ENCODE measurements around the gene SCP2. TPM values are rescaled to one million over a fixed set of nuclear protein-coding genes. Genes with fewer than 3 reads are reported as not detected.
"Not testable (repeated sequence)": the region's sequence is repeated elsewhere in the genome, so short reads cannot be mapped to it uniquely, and the experiment has no call there.

The SCP2 gene
- total RNA-seq, 2 donors from 2014 or later = 69.9 to 78.8 TPM

GRCh38 chr1:53006612-53007011 lies 79.5 kb downstream of the SCP2 start:
- not testable (repeated sequence) for H3K36me3 Mint-ChIP-seq; ATAC-seq; DNase-seq (ENCODE audit: low spot score in 2 of 2); H3K9me3 Mint-ChIP-seq; H3K27ac Mint-ChIP-seq

DNA sequence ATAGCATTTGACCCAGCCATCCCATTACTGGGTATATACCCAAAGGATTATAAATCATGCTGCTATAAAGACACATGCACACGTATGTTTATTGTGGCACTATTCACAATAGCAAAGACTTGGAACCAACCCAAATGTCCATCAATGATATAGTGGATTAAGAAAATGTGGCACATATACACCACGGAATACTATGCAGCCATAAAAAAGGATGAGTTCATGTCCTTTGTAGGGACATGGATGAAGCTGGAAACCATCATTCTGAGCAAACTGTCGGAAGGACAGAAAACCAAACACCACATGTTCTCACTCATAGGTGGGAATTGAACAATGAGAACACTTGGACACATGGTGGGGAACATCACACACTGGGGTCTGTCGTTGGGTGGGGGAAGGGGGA lies 83.2 kb downstream of the SCP2 start:
- not testable (repeated sequence) for H3K9me3 Mint-ChIP-seq

GRCh38 chr1:53011175-53011574 lies 84.1 kb downstream of the SCP2 start:
- no peak for ATAC-seq

More for the DNA sequence above, 83.2 kb downstream of the SCP2 start:
- not testable (repeated sequence) for H3K27ac Mint-ChIP-seq; H3K36me3 Mint-ChIP-seq; DNase-seq (ENCODE audit: low spot score in 2 of 2); ATAC-seq

GRCh38 chr1:53014791-53015507 lies 87.9 kb downstream of the SCP2 start:
- Mint-ChIP-seq H3K27ac (peak overlapping the region; percentile 18 to 68), H3K36me3 (peaks cover 0 to 12% of the 10 kb centered on the region in 2 donors), H3K9me3 (no peaks in the 10 kb centered on the region)
- ATAC-seq = peak; percentile 100
- peak; percentile 72 to 74 for DNase-seq (ENCODE audit: low spot score in 2 of 2)

More at GRCh38 chr1:53011175-53011574, 84.1 kb downstream of the SCP2 start:
- Mint-ChIP-seq H3K36me3 (peaks cover 0 to 6% of the 10 kb centered on the region in 2 donors), H3K27ac (no peak overlapping the region), H3K9me3 (peaks cover 3 to 5% of the 10 kb centered on the region in 2 donors)
- no peak for DNase-seq (ENCODE audit: low spot score in 2 of 2)

DNA sequence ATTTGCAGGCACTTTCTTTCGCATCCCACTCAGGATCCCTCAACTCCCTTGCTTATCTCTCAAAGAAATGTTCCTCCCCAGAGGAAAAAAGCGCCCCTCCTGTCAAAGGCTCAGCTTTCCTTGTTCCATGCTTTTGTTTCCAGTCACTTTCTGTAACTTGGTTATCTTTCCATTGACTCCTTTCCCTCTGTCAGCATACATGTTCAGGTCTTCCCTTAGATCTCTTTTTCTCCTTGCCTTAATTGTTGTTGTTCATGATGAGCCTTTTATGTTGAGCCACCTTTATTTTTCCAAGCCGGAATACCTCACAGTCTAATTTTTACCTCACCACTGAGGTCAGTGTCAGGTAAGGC lies 88.4 kb downstream of the SCP2 start:
- ATAC-seq (peak in 1 of 2 donors; percentile 6), DNase-seq (ENCODE audit: low spot score in 2 of 2) (no peak)
- peak overlapping the region; percentile 18 to 68 for H3K27ac Mint-ChIP-seq

DNA sequence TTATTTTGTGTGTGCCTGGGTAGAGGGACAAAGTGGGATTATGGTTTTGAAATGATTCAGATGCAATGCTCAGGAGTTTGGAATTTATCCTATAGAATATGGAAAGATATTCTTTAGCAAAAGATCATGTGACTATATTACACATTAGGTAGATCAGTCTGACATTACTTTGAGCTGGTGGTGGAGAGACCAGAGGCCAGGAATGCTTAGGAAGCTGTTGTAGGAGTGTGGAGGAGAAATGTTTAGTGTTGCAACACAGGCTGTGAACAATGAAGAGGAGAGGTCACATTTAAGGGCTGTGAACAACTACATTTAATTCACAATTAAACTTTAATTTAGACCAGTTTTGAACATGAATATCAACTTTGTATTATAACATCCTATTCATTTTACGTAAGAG lies 89.6 kb downstream of the SCP2 start:
- peak overlapping the region in 1 of 2 donors; percentile 68 for H3K27ac Mint-ChIP-seq
- DNase-seq (ENCODE audit: low spot score in 2 of 2) = no peak

More for the DNA sequence above, 88.4 kb downstream of the SCP2 start:
- H3K9me3 Mint-ChIP-seq = no peaks in the 10 kb centered on the region
- H3K36me3 Mint-ChIP-seq = peaks cover 0 to 12% of the 10 kb centered on the region in 2 donors

GRCh38 chr1:53020588-53020987 lies 93.5 kb downstream of the SCP2 start:
- peaks cover 0 to 8% of the 10 kb centered on the region in 2 donors for H3K36me3 Mint-ChIP-seq
- H3K27ac Mint-ChIP-seq = no peak overlapping the region
- ATAC-seq = no peak
- H3K9me3 Mint-ChIP-seq = no peaks in the 10 kb centered on the region
- no peak for DNase-seq (ENCODE audit: low spot score in 2 of 2)

More for the DNA sequence above, 89.6 kb downstream of the SCP2 start:
- Mint-ChIP-seq H3K9me3 (no peaks in the 10 kb centered on the region), H3K36me3 (peaks cover 0 to 12% of the 10 kb centered on the region in 2 donors)
- no peak for ATAC-seq

GRCh38 chr1:53022179-53022578 lies 95.1 kb downstream of the SCP2 start:
- Mint-ChIP-seq H3K27ac (no peak overlapping the region), H3K36me3 (no peaks in the 10 kb centered on the region), H3K9me3 (no peaks in the 10 kb centered on the region)
- ATAC-seq = no peak
- DNase-seq (ENCODE audit: low spot score in 2 of 2) = no peak

DNA sequence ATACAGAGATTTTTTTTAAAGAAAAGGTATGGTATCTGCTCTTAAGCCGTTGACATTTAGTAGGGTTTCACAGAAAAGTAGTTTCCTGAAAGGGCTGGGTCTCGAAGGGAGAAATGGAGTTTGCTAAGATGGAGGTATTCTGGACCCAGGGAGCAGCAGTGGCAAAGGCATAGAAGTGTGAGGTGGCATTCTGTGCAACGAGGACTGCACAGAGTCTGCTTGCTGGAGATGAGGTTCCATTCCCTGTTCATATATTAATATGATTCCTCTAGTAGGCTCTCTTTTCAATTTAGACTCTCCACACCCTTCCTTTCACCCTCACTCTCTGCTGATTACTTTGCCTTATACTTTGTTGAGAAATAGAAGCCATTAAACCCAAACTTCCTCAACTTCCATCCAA lies 96.5 kb downstream of the SCP2 start:
- Mint-ChIP-seq H3K9me3 (no peaks in the 10 kb centered on the region), H3K27ac (no peak overlapping the region), H3K36me3 (no peaks in the 10 kb centered on the region)
- no peak for DNase-seq (ENCODE audit: low spot score in 2 of 2)
- no peak for ATAC-seq

- Mint-ChIP-seq H3K9me3 (no peaks in the 10 kb centered on the region), H3K36me3 (no peaks in the 10 kb centered on the region), H3K27ac (no peak overlapping the region)
- DNase-seq (ENCODE audit: low spot score in 2 of 2) (no peak), ATAC-seq (peak; percentile 24 to 83)
Measured at GRCh38 chr1:53024117-53024516, 97.0 kb downstream of the SCP2 start.

GRCh38 chr1:53025034-53025768 lies 98.1 kb downstream of the SCP2 start:
- Mint-ChIP-seq H3K27ac (no peak overlapping the region), H3K9me3 (no peaks in the 10 kb centered on the region), H3K36me3 (no peaks in the 10 kb centered on the region)
- ATAC-seq = no peak
- DNase-seq (ENCODE audit: low spot score in 2 of 2) = no peak

- Mint-ChIP-seq H3K36me3 (no peaks in the 10 kb centered on the region), H3K27ac (no peak overlapping the region), H3K9me3 (no peaks in the 10 kb centered on the region)
- DNase-seq (ENCODE audit: low spot score in 2 of 2) (no peak), ATAC-seq (no peak)
Measured at GRCh38 chr1:53025769-53026112, 98.7 kb downstream of the SCP2 start.

DNA sequence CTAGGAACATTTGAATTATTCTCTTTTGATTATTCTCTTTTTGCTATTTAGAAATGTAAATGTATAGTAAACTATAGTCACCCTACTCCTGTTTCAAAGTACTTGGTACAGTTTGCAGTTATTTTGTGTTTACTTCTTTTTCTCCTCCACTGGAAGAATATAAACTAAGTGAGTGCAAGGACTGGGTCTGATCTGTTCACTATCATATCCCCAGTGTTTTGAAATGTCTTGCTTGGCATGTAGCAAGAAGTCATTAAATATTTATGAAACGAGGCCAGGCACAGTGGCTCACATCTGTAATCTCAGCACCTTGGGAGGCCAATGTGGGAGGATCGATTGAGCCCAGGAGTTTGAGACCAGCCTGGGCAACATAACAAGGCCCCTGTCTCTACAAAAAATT lies 99.2 kb downstream of the SCP2 start:
- DNase-seq (ENCODE audit: low spot score in 2 of 2) (no peak), ATAC-seq (no peak)
- Mint-ChIP-seq H3K27ac (no peak overlapping the region), H3K9me3 (no peaks in the 10 kb centered on the region), H3K36me3 (no peaks in the 10 kb centered on the region)

DNA sequence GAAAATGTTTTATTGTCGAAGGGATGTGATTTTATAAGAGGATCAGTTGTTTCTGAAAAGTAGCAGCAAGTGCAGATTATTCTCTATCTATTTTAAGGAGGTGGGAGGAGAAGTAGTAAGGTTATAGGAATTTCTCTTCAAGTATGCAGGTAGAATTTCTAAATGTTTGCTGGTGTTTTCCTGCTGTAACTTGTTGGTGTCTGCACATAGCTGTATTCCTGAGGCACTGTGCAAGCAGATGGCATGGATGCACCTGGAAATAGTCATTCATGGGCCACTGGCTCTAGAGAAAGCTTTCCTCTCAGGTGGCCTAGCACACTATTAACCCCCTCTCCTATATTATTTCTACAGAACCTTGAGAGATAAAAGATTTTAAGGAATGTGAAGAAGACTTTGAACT lies 104.7 kb downstream of the SCP2 start:
- Mint-ChIP-seq H3K36me3 (no peaks in the 10 kb centered on the region), H3K27ac (no peak overlapping the region), H3K9me3 (no peaks in the 10 kb centered on the region)
- DNase-seq (ENCODE audit: low spot score in 2 of 2) = no peak
- no peak for ATAC-seq

- DNase-seq (ENCODE audit: low spot score in 2 of 2) (no peak), ATAC-seq (no peak)
- H3K36me3 Mint-ChIP-seq = peaks cover 0 to 9% of the 10 kb centered on the region in 2 donors
- H3K27ac Mint-ChIP-seq = no peak overlapping the region
- no peaks in the 10 kb centered on the region for H3K9me3 Mint-ChIP-seq
Measured at GRCh38 chr1:53037159-53037558, 110.1 kb downstream of the SCP2 start.

DNA sequence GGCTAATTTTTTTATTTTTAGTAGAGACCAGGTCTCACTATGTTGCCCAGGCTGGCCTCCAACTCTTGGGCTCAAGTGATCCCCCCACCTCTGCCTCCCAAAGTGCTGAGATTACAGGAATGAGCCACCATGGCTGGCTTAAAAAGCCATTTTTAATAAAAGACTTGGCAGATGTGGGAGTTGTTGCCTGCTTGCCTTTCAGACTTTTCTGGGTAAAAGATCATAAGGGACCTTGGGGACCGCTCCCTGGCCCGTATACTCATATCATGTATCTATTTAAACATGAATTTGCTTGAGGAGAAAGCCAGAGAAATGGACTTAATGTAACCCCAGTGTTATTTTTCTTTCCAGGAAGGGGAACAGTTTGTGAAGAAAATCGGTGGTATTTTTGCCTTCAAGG lies 111.5 kb downstream of the SCP2 start:
- DNase-seq (ENCODE audit: low spot score in 2 of 2) (no peak), ATAC-seq (no peak)
- H3K27ac Mint-ChIP-seq = no peak overlapping the region
- peaks cover 0 to 9% of the 10 kb centered on the region in 2 donors for H3K36me3 Mint-ChIP-seq
- H3K9me3 Mint-ChIP-seq = no peaks in the 10 kb centered on the region

- H3K9me3 Mint-ChIP-seq = no peaks in the 10 kb centered on the region
- no peak overlapping the region for H3K27ac Mint-ChIP-seq
- DNase-seq (ENCODE audit: low spot score in 2 of 2) = no peak
- H3K36me3 Mint-ChIP-seq = peaks cover 5 to 9% of the 10 kb centered on the region in 2 donors
- ATAC-seq = no peak
Measured at GRCh38 chr1:53043271-53043670, 116.2 kb downstream of the SCP2 start.

DNA sequence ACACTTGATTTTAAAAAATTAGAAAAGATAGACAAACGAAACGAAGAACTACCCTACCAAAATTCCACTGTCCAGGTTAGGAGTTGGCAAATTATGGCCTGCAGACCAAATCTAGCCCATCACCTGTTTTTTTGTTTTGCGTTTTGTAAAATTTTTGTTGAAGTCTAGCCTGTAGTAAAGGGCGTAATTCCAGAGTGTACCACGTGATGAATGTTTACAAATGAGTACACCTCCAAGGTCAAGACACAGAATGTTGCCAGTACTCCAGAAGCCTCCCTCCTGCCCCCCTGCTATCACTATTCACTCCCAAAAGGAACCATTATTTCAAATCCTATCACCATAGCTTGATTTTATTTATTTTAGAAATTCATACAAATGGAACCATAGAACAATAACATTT lies 117.8 kb downstream of the SCP2 start:
- H3K27ac Mint-ChIP-seq = peak overlapping the region in 1 of 2 donors; percentile 17
- DNase-seq (ENCODE audit: low spot score in 2 of 2) (no peak), ATAC-seq (no peak)
- H3K9me3 Mint-ChIP-seq = no peaks in the 10 kb centered on the region
- peaks cover 6 to 7% of the 10 kb centered on the region in 2 donors for H3K36me3 Mint-ChIP-seq
